HG02678 (cell line): Measurements from ENCODE around the gene SLC12A3.

Source experiments
- ATAC-seq: cut with Tn5 transposase; IDR thresholded peaks from one replicate; pipeline ENCODE4 v1.9.1; 2021; ENCODE audit warnings: mild to moderate bottlenecking, moderate library complexity; ENCODE audit not compliant: unreplicated experiment

SLC12A3 gene

DNA sequence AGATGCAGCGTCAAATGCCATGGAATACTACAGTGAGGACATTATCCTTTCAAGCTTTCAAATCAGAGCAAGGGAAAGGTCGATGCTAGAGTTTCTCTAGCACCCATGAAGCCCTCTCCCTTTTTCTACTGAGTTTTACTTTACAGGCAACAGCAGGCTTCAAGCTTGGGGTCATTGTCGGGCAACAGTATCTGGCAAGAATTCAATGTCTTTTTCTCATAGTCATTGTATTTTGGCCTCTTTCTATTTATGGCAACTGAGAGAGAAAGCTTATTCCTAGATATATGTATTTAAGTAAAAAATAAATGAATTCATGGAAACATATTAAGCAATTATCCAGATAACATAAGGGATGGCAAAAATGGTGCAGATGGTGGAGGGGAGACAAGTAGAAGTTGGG lies 96.4 kb downstream of the SLC12A3 start:
- no peak for ATAC-seq

GRCh38 chr16:56961851-56962281 lies 96.9 kb downstream of the SLC12A3 start, which contains the start of gene CETP:
TSS of gene CETP (plus strand) at chr16:56961950. CDS start at chr16:56961980, 30 bp downstream.
- ATAC-seq = no peak

DNA sequence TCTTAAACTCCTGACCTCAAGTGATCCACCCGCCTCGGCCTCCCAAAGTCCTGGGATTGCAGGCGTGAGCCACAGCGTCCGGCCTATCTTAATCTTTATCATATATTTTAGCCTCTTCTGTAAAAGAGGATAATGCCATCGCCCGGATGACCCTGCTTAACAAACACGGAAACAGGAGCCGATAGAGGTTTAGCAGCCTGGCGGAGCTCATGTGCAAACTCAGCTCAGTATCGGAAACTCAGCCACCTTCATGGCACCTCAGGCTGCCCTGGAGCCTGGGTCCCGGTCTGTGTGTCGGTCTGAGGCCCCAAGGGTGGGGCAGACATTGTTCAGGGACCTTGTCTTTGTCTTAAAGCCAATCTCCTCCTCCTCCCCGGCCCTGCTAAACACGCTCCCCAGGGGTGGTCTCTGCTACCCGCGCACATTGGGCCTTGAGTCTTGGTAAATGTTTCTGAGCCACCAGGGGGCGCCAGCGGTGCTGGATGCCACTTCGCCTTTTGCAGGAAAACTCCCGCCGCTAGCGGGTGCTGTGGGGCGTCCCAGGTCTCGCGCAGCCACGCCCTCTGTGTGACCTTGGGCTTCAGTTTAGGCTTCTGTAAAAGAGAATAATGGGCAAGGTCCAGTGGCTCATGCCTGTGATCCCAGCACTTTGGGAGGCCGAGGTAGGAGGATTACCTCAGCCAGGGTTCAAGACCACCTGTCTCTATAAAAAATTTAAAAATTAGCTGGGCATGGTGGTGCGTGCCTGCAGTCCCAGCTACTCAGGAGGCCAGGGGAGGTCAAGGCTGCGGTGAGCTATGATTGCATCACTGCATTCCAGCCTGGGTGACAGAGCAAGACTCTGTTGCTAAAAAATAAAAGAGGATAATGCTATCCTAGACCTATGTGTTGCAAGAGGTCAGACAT lies 99.5 kb downstream of the SLC12A3 start:
- ATAC-seq = peak; percentile 67
